ENCODE data around the gene KRTAP9-8.
"Not testable (repeated sequence)": the region's sequence is repeated elsewhere in the genome, so short reads cannot be mapped to it uniquely, and the experiment has no call there.

KRTAP9-8 gene

DNA sequence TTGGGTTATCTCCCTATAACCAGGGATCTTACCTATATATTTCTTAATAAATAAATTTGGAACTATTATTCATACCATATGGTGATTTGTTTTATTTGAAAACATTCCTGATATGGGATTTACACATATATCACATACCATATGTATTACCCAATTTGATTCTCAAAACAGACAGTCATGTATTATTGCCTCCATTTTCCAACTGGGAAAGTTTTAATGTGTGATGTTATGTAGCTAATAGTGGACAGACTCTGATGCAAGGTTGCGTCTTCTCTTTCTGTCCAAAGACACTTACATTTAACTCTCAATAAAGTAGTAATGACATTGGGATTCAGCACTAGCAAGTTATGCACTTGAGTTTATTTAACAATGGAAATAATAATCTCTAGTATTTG, 18.5 kb downstream of the KRTAP9-8 start:
- DNase-seq: no peak

DNA sequence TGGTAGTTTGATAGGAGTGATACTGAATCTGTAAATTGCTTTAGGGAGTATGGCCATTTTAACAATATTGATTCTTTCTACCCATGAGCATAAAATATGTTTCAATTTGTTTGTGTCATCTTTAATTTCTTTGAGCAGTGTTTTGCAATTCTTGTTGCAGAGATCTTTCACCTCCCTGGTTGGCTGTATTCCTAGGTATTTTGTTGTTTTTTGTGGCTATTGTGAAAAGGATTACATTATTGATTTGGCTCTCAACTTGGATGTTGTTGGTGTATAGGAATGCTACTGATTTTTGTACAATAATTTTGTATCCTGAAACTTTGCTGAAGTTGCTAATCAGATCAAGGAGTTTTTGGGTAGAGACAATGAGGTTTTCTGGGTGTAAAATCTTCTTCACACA, 20.6 kb downstream of the KRTAP9-8 start:
- DNase-seq: no peak

- DNase-seq: no peak
These were observed 25.4 kb downstream of the KRTAP9-8 start for GRCh38 chr17:41263212-41263611.

DNA sequence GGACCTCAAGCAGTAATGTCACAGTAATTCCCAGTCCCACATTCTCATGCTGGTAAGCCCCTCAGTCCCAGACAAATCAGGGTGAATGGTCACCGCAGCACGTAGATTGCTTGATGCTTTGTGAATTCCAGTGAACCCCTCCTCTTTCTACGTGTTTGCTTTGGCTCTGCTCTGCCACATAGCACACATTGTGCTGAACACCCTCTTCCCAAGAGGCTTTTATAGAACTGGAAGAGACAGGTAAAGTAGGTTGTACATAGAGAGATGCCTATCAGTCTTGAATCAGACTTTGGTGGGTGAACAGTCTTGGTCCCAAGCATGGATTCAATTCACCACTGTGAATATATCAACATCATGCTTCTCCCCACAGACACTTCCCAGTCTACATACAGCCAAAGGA, 26.8 kb downstream of the KRTAP9-8 start:
- no peak for DNase-seq

DNA sequence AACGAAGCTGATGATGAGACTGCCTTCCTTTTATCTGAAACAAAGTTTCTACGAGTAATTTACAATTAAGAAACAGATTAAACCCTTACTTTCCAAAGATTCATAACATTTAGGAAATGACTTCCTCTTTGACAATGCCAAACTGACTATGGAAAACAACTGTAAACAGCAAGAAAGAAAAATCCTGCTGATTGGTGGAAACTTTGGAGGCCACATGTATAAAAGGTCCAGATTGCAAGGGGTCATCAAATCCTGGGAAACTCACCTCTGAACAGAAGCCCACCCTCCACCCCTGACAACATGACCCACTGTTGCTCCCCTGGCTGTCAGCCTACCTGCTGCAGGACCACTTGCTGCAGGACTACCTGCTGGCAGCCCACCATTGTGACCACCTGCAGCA, 27.3 kb downstream of the KRTAP9-8 start, which contains the start of gene KRTAP9-6:
KRTAP9-6 (plus strand) TSS at position 301 of the 400 bp plus-strand sequence; CDS start at position 301, 0 bp downstream.
- no peak for DNase-seq

- no peak for DNase-seq
These were observed 29.9 kb downstream of the KRTAP9-8 start for GRCh38 chr17:41267711-41268110.

- not testable (repeated sequence) for DNase-seq
These were observed 33.5 kb downstream of the KRTAP9-8 start for GRCh38 chr17:41271323-41271722.

GRCh38 chr17:41271858-41272257, 34.1 kb downstream of the KRTAP9-8 start:
- no peak for DNase-seq

DNA sequence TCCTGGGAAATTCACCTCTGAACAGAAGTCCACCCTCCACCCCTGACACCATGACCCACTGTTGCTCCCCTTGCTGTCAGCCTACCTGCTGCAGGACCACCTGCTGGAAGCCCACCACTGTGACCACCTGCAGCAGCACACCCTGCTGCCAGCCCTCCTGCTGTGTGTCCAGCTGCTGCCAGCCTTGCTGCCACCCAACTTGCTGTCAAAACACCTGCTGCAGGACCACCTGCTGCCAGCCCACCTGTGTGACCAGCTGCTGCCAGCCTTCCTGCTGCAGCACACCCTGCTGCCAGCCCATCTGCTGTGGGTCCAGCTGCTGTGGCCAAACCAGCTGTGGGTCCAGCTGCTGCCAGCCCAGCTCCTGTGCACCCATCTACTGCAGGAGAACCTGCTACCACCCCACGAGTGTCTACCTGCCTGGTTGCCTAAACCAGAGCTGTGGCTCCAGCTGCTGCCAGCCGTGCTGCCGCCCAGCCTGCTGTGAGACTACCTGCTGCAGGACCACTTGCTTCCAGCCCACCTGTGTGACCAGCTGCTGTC, 37.9 kb downstream of the KRTAP9-8 start, which contains the start of gene KRTAP9-7:
KRTAP9-7 (plus strand) TSS at position 51 of the 543 bp plus-strand sequence; CDS start at position 51, 0 bp downstream.
- not testable (repeated sequence) for DNase-seq

GRCh38 chr17:41278176-41278955, 40.6 kb downstream of the KRTAP9-8 start:
- DNase-seq: no peak

DNA sequence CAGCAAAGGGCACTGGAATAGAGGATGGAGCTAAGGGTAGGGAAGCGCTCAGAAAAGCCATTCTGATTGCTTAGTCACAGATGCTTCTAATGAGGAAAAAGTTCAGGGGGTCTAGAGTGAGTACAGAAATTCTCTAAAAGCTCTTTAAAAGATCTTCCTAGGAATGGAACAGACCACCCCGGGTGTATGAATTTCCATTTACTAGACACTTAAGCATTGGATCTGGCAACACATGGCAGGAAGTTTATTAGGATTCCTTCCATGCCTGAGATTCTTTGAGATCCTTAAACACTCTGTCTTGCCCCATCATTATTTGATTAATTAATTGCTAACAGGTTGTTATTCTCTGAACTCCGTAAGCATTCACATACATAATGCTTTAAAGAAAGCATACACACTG, 46.2 kb downstream of the KRTAP9-8 start:
- DNase-seq: no peak

GRCh38 chr17:41284546-41284945, 46.7 kb downstream of the KRTAP9-8 start:
- DNase-seq: no peak

DNA sequence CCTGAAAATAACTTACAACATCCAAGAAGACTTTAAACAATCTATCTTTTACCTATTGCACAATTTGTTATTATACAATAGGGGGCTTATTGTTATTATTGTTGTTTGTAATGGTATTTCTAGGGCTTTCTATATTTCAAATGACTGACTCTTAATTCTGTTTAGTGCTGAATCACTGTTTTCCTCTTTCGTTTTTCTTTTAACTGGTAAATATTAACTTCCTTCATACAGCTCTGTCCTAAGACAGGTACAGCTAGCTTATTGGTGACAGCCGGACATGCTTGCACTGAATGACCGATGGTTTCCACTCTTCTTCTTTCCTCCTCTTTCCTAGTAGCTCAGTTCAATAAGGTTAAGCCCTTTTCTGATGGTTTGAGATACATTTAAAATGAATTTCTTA, 49.3 kb downstream of the KRTAP9-8 start:
- no peak for DNase-seq

Measured in CD4-positive, alpha-beta T cell treated with Interleukin-21 for 1 hour (primary cell).